GM08714 (cell line): ENCODE measurements around the gene RNF220.

Source experiments
- H3K4me3 ChIP-seq: fragments of 200-500 bp; sonication (Bioruptor generic); 2 replicates; pipeline ENCODE4 v1.5.1; 2014; ENCODE audit warnings: mild to moderate bottlenecking, low read length, inconsistent platforms
- ZNF274 ChIP-seq: IDR thresholded peaks from 2 replicates; pipeline ENCODE4 v1.6.1; 2012; ENCODE audit warnings: mild to moderate bottlenecking, low read depth, low read length

Gene RNF220

GRCh38 chr1:44641126-44642102 is 236.4 kb downstream of the RNF220 start:
- no peak overlapping the region for H3K4me3 ChIP-seq
- TF ChIP-seq ZNF274 = no peak

GRCh38 chr1:44642255-44642654 is 237.2 kb downstream of the RNF220 start:
- H3K4me3 ChIP-seq = no peak overlapping the region
- TF ChIP-seq ZNF274 = no peak

DNA sequence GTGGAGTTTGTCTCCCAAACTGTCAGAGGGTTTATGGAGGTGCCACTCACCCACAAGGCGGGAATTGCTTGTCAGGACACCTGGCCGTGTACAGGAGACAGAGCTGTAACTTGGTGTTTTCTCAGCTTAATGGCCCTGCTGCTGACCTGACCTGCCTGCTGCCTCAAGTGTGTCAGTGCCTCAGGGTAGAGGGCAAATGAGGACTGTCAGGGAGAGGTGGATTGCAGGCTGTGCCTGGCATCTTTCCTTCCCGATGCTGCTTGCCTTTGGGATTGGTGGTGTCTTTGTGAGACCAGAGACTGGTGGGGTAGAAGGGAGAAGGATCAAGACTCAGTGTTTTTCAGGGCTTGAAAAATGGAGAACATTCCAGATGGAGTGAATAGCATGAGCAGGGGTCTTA is 237.9 kb downstream of the RNF220 start:
- no peak for TF ChIP-seq ZNF274
- no peak overlapping the region for H3K4me3 ChIP-seq

DNA sequence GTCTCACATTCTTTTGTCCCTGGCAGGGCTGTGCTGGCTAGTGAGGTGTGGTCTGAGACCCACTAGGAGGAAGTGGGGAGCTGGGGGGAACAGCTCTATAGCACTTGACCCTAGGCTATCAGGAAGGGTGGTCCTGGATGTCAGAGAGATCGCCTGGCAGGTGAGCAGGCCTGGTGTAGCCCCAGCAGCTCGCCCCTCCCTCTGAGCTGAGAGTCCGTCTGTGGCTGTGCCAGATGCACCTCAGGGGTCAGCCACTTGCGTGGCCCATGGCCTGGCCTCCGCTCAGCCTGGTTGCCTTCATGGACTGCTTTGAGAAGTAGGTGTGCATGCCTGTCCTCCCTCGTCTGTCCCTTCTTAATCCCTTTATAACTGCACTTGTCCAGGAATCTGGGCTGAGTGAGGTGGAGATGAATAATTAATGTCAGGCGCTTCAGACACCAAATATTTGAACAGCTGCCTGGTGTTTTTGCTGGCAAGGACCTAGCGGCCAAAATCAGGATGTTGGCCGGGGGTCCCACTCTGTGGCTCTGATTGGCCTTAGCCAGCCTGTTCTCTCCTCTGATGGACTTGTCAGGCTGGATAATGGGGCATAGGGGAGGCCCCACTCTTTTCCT is 238.8 kb downstream of the RNF220 start:
- no peak overlapping the region for H3K4me3 ChIP-seq
- TF ChIP-seq ZNF274 = no peak

DNA sequence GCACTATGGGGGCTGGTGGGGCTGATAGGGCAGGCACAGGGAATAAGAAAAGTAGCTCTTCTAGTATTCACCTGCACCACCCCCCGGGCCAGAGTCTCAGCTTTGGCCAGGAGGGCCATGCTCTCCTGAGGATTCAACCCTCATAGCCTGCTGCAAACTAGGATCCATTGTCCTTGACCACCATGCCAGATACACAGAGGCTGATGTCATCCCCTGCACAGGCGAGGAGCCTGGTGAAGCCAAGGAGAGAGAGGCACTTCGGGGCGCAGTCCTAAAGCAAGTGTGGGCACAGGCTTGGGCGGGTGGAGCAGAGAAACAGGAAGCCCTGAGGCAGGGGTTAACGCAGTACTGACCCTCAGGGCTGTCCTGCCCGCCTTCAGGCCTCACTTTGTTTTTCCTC is 239.8 kb downstream of the RNF220 start:
- TF ChIP-seq ZNF274 = no peak
- H3K4me3 ChIP-seq = no peak overlapping the region

DNA sequence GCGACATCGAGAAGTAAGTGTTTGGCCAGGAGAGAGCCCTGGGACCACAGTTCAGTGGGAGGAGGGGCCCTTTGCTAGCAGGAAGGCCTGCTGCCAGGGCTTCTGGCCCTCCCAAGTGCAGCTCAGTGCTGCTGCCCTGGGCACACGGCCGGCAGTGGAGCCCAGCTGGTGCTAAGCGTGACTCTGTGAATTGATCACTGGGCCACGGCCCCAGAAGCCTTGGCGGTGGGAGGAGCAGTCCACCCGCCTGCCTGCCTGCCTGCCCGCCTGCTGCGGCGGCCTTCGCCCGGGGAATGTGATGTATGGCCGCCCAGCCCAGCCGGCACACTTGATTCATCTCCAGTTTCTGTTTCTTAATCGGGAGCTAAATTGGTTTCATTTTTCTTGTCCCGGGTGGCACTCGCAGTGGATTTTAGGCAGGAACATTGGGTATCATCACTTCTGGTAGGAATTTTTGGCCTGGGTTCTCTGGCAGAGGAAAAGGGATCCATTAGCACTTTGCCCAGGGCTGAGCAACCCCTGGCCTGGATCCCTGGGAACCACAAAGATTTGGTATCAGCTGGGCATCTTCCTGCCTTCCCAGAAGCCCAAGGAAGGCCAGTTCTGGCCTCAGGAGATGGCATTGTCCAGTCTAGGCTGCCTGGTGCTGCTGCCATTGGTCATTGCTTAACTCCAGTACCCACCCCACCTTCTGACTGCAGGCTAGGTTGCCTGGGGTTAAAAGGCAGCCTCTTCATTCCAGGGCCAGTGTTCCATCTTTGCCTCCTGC is 240.6 kb downstream of the RNF220 start:
- no peak for TF ChIP-seq ZNF274

DNA sequence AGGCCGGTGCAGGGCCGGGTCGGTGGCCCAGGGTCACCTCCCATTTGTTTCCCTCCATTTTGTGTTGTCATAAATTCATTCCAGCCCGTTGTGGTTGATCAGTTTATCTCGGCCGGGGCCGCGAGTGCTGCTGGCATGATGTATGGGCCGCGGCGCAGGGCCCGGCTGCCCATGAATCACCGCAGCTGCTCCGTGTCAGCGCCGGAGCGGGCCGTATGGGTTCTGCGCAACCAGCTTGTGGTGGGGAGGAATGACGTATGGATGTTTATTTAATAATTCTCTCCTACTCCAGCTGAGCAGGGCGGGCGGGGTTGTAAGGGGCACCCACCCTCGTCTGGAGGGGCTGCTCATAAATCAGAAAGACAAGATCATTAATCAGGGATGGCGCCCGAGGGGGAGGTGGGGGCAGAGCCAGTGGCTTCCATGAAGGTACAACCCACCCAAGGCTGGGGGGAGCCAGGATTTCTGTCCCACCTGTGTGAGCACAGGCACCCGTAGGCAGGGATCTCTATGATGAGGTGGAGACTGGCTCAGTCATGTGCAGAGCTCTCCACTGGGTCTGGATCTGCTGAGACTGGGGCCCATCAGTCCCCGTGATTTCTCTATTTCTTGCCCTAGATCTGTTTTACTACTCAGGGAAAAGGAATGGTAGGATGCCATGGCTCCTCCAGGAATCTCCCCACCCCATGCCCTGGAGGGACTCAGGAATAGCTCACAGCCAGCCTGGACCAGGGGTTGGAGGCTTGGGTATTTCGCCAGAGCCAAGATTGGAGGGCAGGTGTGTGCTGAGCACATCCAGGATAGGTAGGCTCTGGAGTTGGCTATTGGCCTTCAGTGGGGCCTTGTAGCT is 241.4 kb downstream of the RNF220 start:
- TF ChIP-seq ZNF274 = no peak

More for the DNA sequence above, 240.6 kb downstream of the RNF220 start:
- H3K4me3 ChIP-seq = no peak overlapping the region

GRCh38 chr1:44647896-44648295 is 242.8 kb downstream of the RNF220 start:
- TF ChIP-seq ZNF274 = no peak
- H3K4me3 ChIP-seq = no peak overlapping the region

More for the DNA sequence above, 241.4 kb downstream of the RNF220 start:
- no peak overlapping the region for H3K4me3 ChIP-seq

GRCh38 chr1:44648529-44649250 is 243.6 kb downstream of the RNF220 start:
- TF ChIP-seq ZNF274 = no peak
- no peak overlapping the region for H3K4me3 ChIP-seq

- TF ChIP-seq ZNF274 = no peak
- no peak overlapping the region for H3K4me3 ChIP-seq
Measured at GRCh38 chr1:44649788-44650158, 244.7 kb downstream of the RNF220 start.

DNA sequence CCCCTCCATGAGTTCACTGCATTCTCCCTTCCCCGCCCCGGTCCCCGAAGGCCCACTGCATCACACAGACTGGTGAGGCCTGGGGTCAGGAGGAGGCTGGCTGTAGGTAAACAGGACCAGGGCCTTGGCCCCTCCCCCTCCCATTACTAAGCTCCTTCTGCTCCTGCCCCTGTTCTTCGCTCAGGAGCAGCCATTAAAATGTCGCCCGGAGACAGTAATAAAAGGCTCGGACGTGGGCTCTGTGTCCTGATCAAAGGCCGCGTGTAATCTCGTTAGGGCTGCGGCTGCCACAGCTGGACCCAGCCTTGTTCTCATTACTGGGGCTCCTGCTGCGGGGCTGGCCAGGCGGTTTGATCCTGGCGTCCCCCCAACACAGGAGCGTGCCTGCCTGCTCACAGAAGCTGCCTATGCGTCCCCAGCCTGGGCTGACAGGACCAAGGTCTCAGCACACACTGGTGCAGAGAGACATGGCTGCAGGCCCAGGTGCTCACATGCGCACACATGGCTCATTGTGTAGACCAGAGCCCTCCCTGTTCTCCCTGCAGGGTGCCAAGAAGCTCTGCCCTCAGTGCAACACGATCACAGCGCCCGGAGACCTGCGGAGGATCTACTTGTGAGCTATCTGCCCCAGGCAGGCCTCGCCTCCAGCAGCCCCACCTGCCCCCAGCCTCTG is 245.2 kb downstream of the RNF220 start:
- TF ChIP-seq ZNF274 = no peak
- H3K4me3 ChIP-seq = no peak overlapping the region

DNA sequence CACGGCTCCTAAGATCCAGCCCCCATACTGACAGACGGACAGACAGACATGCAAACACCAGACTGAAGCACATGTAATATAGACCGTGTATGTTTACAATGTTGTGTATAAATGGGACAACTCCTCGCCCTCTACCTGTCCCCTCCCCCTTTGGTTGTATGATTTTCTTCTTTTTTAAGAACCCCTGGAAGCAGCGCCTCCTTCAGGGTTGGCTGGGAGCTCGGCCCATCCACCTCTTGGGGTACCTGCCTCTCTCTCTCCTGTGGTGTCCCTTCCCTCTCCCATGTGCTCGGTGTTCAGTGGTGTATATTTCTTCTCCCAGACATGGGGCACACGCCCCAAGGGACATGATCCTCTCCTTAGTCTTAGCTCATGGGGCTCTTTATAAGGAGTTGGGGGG is 246.0 kb downstream of the RNF220 start:
- no peak overlapping the region for H3K4me3 ChIP-seq
- TF ChIP-seq ZNF274 = no peak
